H1 (cell line): Measurements from ENCODE around the gene RFX6. TPM values are rescaled to one million over a fixed set of nuclear protein-coding genes. Genes with fewer than 3 reads are reported as not detected.

Experiments
- CTCF ChIA-PET: fragments of 300-600 bp; sonication (Branson Sonifier 250); formaldehyde crosslinking; loops from one replicate; lab custom pipeline; 2021; ENCODE audit not compliant: partially characterized antibody; lab: Charles Lee
- POLR2A ChIA-PET: fragments of 300-600 bp; sonication (Branson Sonifier 250); formaldehyde crosslinking; loops from one replicate; lab custom pipeline; 2021; ENCODE audit warnings: inconsistent platforms; ENCODE audit not compliant: partially characterized antibody; lab: Charles Lee
- DNase-seq, 2 experiments: peaks; one replicate each; pipeline versions ENCODE4 v3.0.0 to v3.0.0-alpha.2; 2010 to 2022; ENCODE audit warnings: low spot score in 2 of 2, low read depth in 1 of 2, mixed read lengths in 1 of 2
- FAIRE-seq: peaks from 2 replicates; lab custom pipeline; 2011; peaks lifted over from hg19 to GRCh38; lab: Jason Lieb, UNC
- H2AFZ ChIP-seq: 2 replicates; pipeline ENCODE4 v1.8.1; 2012; ENCODE audit warnings: low read length, inconsistent platforms
- H2AK5ac ChIP-seq: 2 replicates; pipeline ENCODE4 v1.6.1; 2013; ENCODE audit warnings: low read depth, low read length
- H2BK120ac ChIP-seq: replicated peaks from 2 replicates; pipeline ENCODE3; 2013; ENCODE audit warnings: low read depth, low read length, inconsistent platforms
- H2BK12ac ChIP-seq: 2 replicates; pipeline ENCODE4 v1.6.1; 2013; ENCODE audit warnings: low read depth, low read length
- H2BK15ac ChIP-seq: 2 replicates; pipeline ENCODE4 v1.6.1; 2013; ENCODE audit warnings: low read length
- H2BK20ac ChIP-seq: 2 replicates; pipeline ENCODE4 v1.6.1; 2013; ENCODE audit warnings: low read length
- H2BK5ac ChIP-seq: 2 replicates; pipeline ENCODE4 v1.6.1; 2013; ENCODE audit warnings: low read depth, low read length
- H3K14ac ChIP-seq: 2 replicates; pipeline ENCODE4 v1.6.1; 2013; ENCODE audit warnings: inconsistent platforms; ENCODE audit not compliant: insufficient read length
- H3K18ac ChIP-seq: 2 replicates; pipeline ENCODE4 v1.6.1; 2013; ENCODE audit warnings: low read length; ENCODE audit errors: extremely low read depth
- H3K23ac ChIP-seq: 2 replicates; pipeline ENCODE4 v1.6.1; 2013; ENCODE audit warnings: inconsistent platforms; ENCODE audit not compliant: insufficient read length
- H3K23me2 ChIP-seq: 2 replicates; pipeline ENCODE4 v1.6.1; 2013; ENCODE audit warnings: low read depth, low read length
- H3K27ac ChIP-seq: 2 replicates; pipeline ENCODE4 v1.6.1; 2011; ENCODE audit warnings: low read depth, low read length, inconsistent platforms
- H3K27me3 ChIP-seq, 4 experiments: replicated peaks in 1 of 4; 1 replicate in 1 of 4; 2 replicates in 3 of 4; pipeline versions ENCODE4 v1.6.1 to v1.8.1; 2011 to 2013; ENCODE audit warnings: low read length in 3 of 4, mild to moderate bottlenecking in 3 of 4, inconsistent platforms in 2 of 4, mixed read lengths in 2 of 4, moderate library complexity in 1 of 4; ENCODE audit not compliant: control insufficient read depth in 3 of 4, insufficient read depth in 3 of 4; ENCODE audit errors: extremely low read depth in 1 of 4
- H3K36me3 ChIP-seq, 4 experiments: 2 replicates each; pipeline versions ENCODE4 v1.6.1 to v1.8.1; 2011 to 2013; ENCODE audit warnings: mild to moderate bottlenecking in 4 of 4, low read length in 3 of 4, moderate library complexity in 2 of 4, control low read depth in 1 of 4, inconsistent platforms in 1 of 4; ENCODE audit not compliant: insufficient read depth in 4 of 4, control insufficient read depth in 2 of 4
- H3K4ac ChIP-seq: replicated peaks from 2 replicates; pipeline ENCODE3; 2013; ENCODE audit warnings: low read length, low read depth, mixed read lengths, inconsistent platforms; ENCODE audit not compliant: insufficient read length
- H3K4me1 ChIP-seq, 4 experiments: replicated peaks in 1 of 4; 1 replicate in 1 of 4; 2 replicates in 3 of 4; pipeline versions ENCODE4 v1.6.1 to v1.8.1; 2011 to 2013; ENCODE audit warnings: low read length in 3 of 4, inconsistent platforms in 2 of 4, mixed read lengths in 1 of 4; ENCODE audit not compliant: insufficient read depth in 4 of 4, control insufficient read depth in 3 of 4
- H3K4me2 ChIP-seq, 2 experiments: 2 replicates each; pipeline versions ENCODE4 v1.6.1 to v1.8.1; 2011 to 2013; ENCODE audit warnings: low read depth in 2 of 2, low read length in 2 of 2, control low read depth in 1 of 2, inconsistent platforms in 1 of 2, mild to moderate bottlenecking in 1 of 2; ENCODE audit not compliant: insufficient read depth in 1 of 2
- H3K4me3 ChIP-seq, 4 experiments: fragments of 200-600, 300-600 bp in 1 of 4; sonication (generic), shearing (Covaris generic), sonication (Bioruptor Twin) in 1 of 4; 2 replicates each; pipeline versions ENCODE4 v1.5.1 to v1.8.1; 2011 to 2016; ENCODE audit warnings: low read length in 4 of 4, low read depth in 3 of 4, control low read depth in 2 of 4, inconsistent platforms in 2 of 4, mild to moderate bottlenecking in 2 of 4, mixed read lengths in 1 of 4, moderate library complexity in 1 of 4; ENCODE audit not compliant: insufficient read depth in 2 of 4; ENCODE audit errors: extremely low read depth in 1 of 4
- H3K56ac ChIP-seq: replicated peaks from 2 replicates; pipeline ENCODE3; 2013; ENCODE audit warnings: low read depth, mild to moderate bottlenecking, mixed read lengths, low read length, inconsistent platforms; ENCODE audit not compliant: insufficient read length
- H3K79me1 ChIP-seq: 2 replicates; pipeline ENCODE4 v1.6.1; 2013; ENCODE audit warnings: low read depth, low read length, control low read depth
- H3K79me2 ChIP-seq, 2 experiments: 2 replicates each; pipeline versions ENCODE4 v1.6.1 to v1.8.1; 2012 to 2013; ENCODE audit warnings: low read length in 2 of 2, mild to moderate bottlenecking in 2 of 2, inconsistent platforms in 1 of 2; ENCODE audit not compliant: insufficient read depth in 2 of 2, control insufficient read depth in 1 of 2
- H3K9ac ChIP-seq, 4 experiments: replicated peaks in 1 of 4; 1 replicate in 1 of 4; 2 replicates in 3 of 4; pipeline versions ENCODE4 v1.6.1 to v1.8.1; 2011 to 2013; ENCODE audit warnings: low read depth in 3 of 4, low read length in 3 of 4, control low read depth in 2 of 4, mild to moderate bottlenecking in 2 of 4, moderate library complexity in 2 of 4, inconsistent platforms in 1 of 4; ENCODE audit errors: extremely low read depth in 1 of 4
- H3K9me3 ChIP-seq, 2 experiments: 2 replicates each; pipeline versions ENCODE4 v1.6.1 to v1.8.1; 2012 to 2013; ENCODE audit warnings: mild to moderate bottlenecking in 2 of 2, moderate library complexity in 2 of 2, control low read depth in 1 of 2, inconsistent platforms in 1 of 2, low read depth in 1 of 2, low read length in 1 of 2, mixed read lengths in 1 of 2; ENCODE audit not compliant: insufficient read depth in 2 of 2
- H4K20me1 ChIP-seq, 2 experiments: replicated peaks in 1 of 2; 2 replicates each; pipeline versions ENCODE3 to v1.8.1; 2011 to 2013; ENCODE audit warnings: inconsistent platforms in 2 of 2, low read length in 2 of 2, mild to moderate bottlenecking in 1 of 2; ENCODE audit not compliant: insufficient read depth in 2 of 2, control insufficient read depth in 1 of 2
- H4K5ac ChIP-seq: 2 replicates; pipeline ENCODE4 v1.6.1; 2013; ENCODE audit warnings: low read length, low read depth, mixed read lengths, inconsistent platforms; ENCODE audit not compliant: insufficient read length
- H4K8ac ChIP-seq: 2 replicates; pipeline ENCODE4 v1.8.0; 2013; ENCODE audit warnings: mild to moderate bottlenecking, moderate library complexity, low read length, inconsistent platforms; ENCODE audit not compliant: insufficient read depth; ENCODE audit errors: extremely low read depth
- H4K91ac ChIP-seq: replicated peaks from 2 replicates; pipeline ENCODE3; 2013; ENCODE audit warnings: low read length, mixed read lengths, inconsistent platforms; ENCODE audit not compliant: insufficient read length
- BCL11A ChIP-seq, 2 experiments: IDR thresholded peaks; one replicate each; pipeline ENCODE4 v1.6.1; 2011; ENCODE audit warnings: low read depth in 2 of 2, low read length in 2 of 2, mild to moderate bottlenecking in 2 of 2
- WGBS, 2 experiments: shearing (Covaris generic) in 1 of 2; methylation state at CpG; one replicate each; pipeline versions ENCODE4 v1.1.6 to v1.1.7; 2013 to 2015; ENCODE audit warnings: low lambda C conversion rate in 2 of 2, mixed read lengths in 2 of 2, inconsistent platforms in 1 of 2, low coverage in 1 of 2, missing lambda C conversion rate in 1 of 2; ENCODE audit not compliant: insufficient replicate concordance in 2 of 2, insufficient coverage in 1 of 2, insufficient read length in 1 of 2; ENCODE audit errors: extremely low coverage in 1 of 2, missing lambda C conversion rate in 1 of 2; 5-methylcytosine and 5-hydroxymethylcytosine counted together
- polyA plus RNA-seq, 7 experiments: library from polyadenylated mRNA; depleted of rRNA in 3 of 7; stranded (reverse) in 5 of 7; unstranded in 2 of 7; fragments of >200 nt in 5 of 7; fragments of 200-250 nt in 2 of 7; gene quantifications; 1 replicate in 5 of 7; 2 replicates in 1 of 7; 4 replicates in 1 of 7; pipeline versions ENCODE4 v1.2.1 to v1.2.3, GENCODE V29; 2011 to 2013; ENCODE audit warnings: missing spikeins in 2 of 7, mixed read lengths in 2 of 7
- total RNA-seq: library from RNA; stranded (reverse); fragmentation: NEBNext Ultra II Directional; extraction: Animal tissue kit (Norgen Biotek cat#: 25700); gene quantifications from 2 replicates; pipeline ENCODE4 v1.2.1, GENCODE V29; 2021

RFX6 gene
- total and polyA plus RNA-seq, 2 of the 8 experiments (the other 6 are each of a cell fraction or from before 2014, with no cell fraction given): not detected

DNA sequence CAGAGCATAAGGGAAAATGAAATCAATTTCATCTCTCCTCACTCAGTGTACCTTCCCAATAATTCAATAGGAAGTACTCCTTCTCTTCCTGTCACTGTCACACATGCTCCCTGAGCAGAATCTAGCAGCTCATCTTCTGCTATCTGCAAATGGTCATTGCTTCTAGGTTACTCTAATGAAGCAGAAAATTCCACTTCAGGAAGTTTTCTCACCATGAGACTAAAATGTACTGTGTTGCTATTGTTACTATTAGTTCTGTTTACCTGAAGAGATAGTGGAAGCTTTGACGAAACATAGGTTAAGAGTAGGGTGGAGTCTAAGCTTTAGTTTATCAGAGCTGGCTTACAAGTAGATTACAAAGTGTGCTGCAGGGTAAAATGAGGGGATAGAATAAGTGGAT lies 52.8 kb downstream of the RFX6 start:
- DNase-seq (no peak), FAIRE-seq (no peak)
- H3K79me2 ChIP-seq: no peaks in the 10 kb centered on the region
- no peak overlapping the region for H3K14ac ChIP-seq
- no peak for TF ChIP-seq BCL11A (IDR thresholded peaks at IDR 0.05; ENCODE audit: low read depth in 2 of 2, low read length in 2 of 2)
- H3K4me2 ChIP-seq: no peak overlapping the region
- H3K9ac ChIP-seq: no peak overlapping the region
- no peaks in the 10 kb centered on the region for H3K9me3 ChIP-seq
- no peak overlapping the region for H2AFZ ChIP-seq
- H3K56ac ChIP-seq: no peak overlapping the region
- H2BK12ac ChIP-seq: no peak overlapping the region
- H3K36me3 ChIP-seq: no peaks in the 10 kb centered on the region
- H2BK15ac ChIP-seq: no peak overlapping the region
- H3K4ac ChIP-seq: no peak overlapping the region
- no peaks in the 10 kb centered on the region for H3K27me3 ChIP-seq
- H2AK5ac ChIP-seq: no peak overlapping the region
- ChIA-PET CTCF (interaction anchor here (1.3 to 1.5 kb wide), 2 partner anchors 10 to 39 kb away, joined by 4 to 5 read pairs; no protein-coding TSS in a partner anchor), POLR2A (no interaction called here)
- H4K5ac ChIP-seq: no peak overlapping the region
- H3K79me1 ChIP-seq: no peaks in the 10 kb centered on the region
- H4K20me1 ChIP-seq: no peaks in the 10 kb centered on the region
- H3K4me3 ChIP-seq: no peak overlapping the region
- no peaks in the 10 kb centered on the region for H3K4me1 ChIP-seq
- no peak overlapping the region for H3K18ac ChIP-seq
- no peak overlapping the region for H4K8ac ChIP-seq
- H2BK120ac ChIP-seq: no peak overlapping the region
- no peak overlapping the region for H2BK5ac ChIP-seq
- no peak overlapping the region for H2BK20ac ChIP-seq
- WGBS, 2 experiments: 71% methylated on average over 1 of the region's 1 CpG; no CpG with 5 or more reads in 1 of the 2 experiments
- no peak overlapping the region for H3K27ac ChIP-seq
- H3K23ac ChIP-seq: no peak overlapping the region
- no peaks in the 10 kb centered on the region; the same call in 1 of the 2 replicates for H3K23me2 ChIP-seq
- no peak overlapping the region for H4K91ac ChIP-seq
